Measurements from ENCODE around the gene HHAT. TPM values are rescaled to one million over a fixed set of nuclear protein-coding genes. Genes with fewer than 3 reads are reported as not detected.
A peak's percentile ranks its signal among the peaks of the same experiment; 100 is the strongest.
"Not testable (repeated sequence)": the region's sequence is repeated elsewhere in the genome, so short reads cannot be mapped to it uniquely, and the experiment has no call there.

HHAT gene
- polyA plus RNA-seq, 1 experiment = 4.8 TPM

GRCh38 chr1:210398466-210398865 is 69.8 kb downstream of the HHAT start:
- Histone ChIP-seq H3K4me3 (ENCODE audit: low read depth, low read length) (no peak overlapping the region), H3K9me3 (ENCODE audit: control insufficient read depth, insufficient read depth, low read length) (no peaks in the 10 kb centered on the region), H3K27ac (ENCODE audit: low read depth, low read length) (no peak overlapping the region), H3K27me3 (ENCODE audit: control insufficient read depth, insufficient read depth, low read length) (no peaks in the 10 kb centered on the region)
- no peak for TF ChIP-seq CTCF (IDR thresholded peaks at IDR 0.05; ENCODE audit: low read depth, low read length)
- CTCF ChIA-PET = interaction anchor here (0.7 to 11.6 kb wide), 5 partner anchors 11 to 538 kb away, joined by 3 to 223 read pairs (median 24); no protein-coding TSS in a partner anchor
- no peak for DNase-seq (ENCODE audit: low read depth, low spot score)
- POLR2A ChIA-PET = interaction anchor here (1.2 kb wide), 1 partner anchor 24 kb away, joined by 3 read pairs; no protein-coding TSS in a partner anchor

DNA sequence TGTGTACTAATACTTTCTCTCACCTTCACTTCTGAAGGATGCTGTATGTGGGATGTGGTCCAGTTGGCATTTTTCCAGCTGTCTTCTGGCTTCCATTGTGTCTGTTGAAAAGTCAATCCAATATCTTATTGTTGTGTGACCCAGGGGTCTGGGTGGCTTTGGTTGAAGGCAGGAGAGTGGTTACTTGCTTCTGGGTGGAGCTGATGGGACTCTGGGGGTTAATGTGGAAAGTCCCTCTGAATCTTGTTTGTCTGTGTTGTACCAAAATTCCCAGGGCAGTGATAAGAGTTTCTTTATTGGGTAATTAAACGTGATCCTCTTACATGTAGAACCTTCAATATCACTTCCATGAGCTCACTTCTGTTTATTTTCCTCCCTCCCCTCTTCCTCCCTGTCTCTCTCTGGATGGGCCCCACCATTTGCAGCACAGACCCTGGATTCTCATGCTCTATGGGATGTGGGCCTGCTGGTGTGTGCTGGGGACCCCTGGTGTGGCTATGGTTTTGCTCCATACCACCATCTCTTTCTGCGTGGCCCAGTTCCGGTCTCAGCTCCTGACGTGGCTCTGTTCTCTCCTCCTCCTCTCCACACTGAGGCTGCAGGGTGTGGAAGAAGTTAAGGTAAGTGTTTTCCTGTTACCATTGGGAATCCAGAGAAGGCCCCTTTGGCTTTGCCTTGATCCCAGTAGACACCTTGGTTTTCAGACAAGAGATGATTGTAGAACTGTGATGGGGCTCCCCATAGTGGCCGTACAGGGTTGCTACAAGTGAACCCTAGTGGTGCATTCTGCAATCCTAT is 71.5 kb downstream of the HHAT start:
- no peaks in the 10 kb centered on the region for H3K9me3 ChIP-seq (ENCODE audit: control insufficient read depth, insufficient read depth, low read length)
- ChIA-PET CTCF (interaction anchor here (0.6 to 11.6 kb wide), 40 partner anchors 8 to 819 kb away, joined by 3 to 223 read pairs (median 4); no protein-coding TSS in a partner anchor), POLR2A (interaction anchor here (0.9 kb wide), 1 partner anchor 26 kb away, joined by 5 read pairs; no protein-coding TSS in a partner anchor)
- H3K27ac ChIP-seq (ENCODE audit: low read depth, low read length) = no peak overlapping the region
- peak; percentile 97 for TF ChIP-seq CTCF (IDR thresholded peaks at IDR 0.05; ENCODE audit: low read depth, low read length)
- H3K4me3 ChIP-seq (ENCODE audit: low read depth, low read length) = no peak overlapping the region
- no peaks in the 10 kb centered on the region for H3K27me3 ChIP-seq (ENCODE audit: control insufficient read depth, insufficient read depth, low read length)
- DNase-seq (ENCODE audit: low read depth, low spot score) = peak; percentile 33

- H3K27ac ChIP-seq (ENCODE audit: low read depth, low read length) = no peak overlapping the region
- POLR2A ChIA-PET = interaction anchor here (1.1 to 1.6 kb wide), 2 partner anchors 28 to 29 kb away, joined by 3 to 4 read pairs; no protein-coding TSS in a partner anchor
- no peaks in the 10 kb centered on the region for H3K27me3 ChIP-seq (ENCODE audit: control insufficient read depth, insufficient read depth, low read length)
- H3K4me3 ChIP-seq (ENCODE audit: low read depth, low read length) = no peak overlapping the region
- DNase-seq (ENCODE audit: low read depth, low spot score) = no peak
- no peaks in the 10 kb centered on the region for H3K9me3 ChIP-seq (ENCODE audit: control insufficient read depth, insufficient read depth, low read length)
- no peak for TF ChIP-seq CTCF (IDR thresholded peaks at IDR 0.05; ENCODE audit: low read depth, low read length)
- CTCF ChIA-PET = interaction anchor here (0.5 to 11.6 kb wide), 8 partner anchors 26 to 734 kb away, joined by 3 to 258 read pairs (median 42); partner anchors contain the start of gene KCNH1
Measured at GRCh38 chr1:210402560-210402959, 73.9 kb downstream of the HHAT start.

DNA sequence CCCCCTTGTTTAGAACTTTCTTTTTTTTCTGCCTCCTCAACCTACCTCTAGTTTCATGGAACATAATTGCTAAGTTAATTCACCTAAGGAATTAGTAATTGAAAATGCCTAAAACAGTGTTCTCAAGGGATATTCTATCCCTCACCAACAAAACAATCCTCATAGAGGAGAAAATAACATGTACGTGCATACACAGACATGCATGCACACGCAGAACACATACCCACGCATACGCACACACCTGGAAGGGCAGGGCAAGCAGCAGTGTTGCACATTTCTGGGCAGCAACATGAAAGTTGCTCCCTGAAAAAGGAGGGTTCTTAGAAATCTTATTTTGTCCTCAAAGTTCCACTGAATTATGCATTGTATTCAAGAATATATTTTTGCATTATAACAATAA is 76.6 kb downstream of the HHAT start:
- Histone ChIP-seq H3K4me3 (ENCODE audit: low read depth, low read length) (no peak overlapping the region), H3K9me3 (ENCODE audit: control insufficient read depth, insufficient read depth, low read length) (no peaks in the 10 kb centered on the region), H3K27me3 (ENCODE audit: control insufficient read depth, insufficient read depth, low read length) (no peaks in the 10 kb centered on the region), H3K27ac (ENCODE audit: low read depth, low read length) (no peak overlapping the region)
- POLR2A ChIA-PET = interaction anchor here (0.5 kb wide), 1 partner anchor 307 kb away, joined by 4 read pairs; no protein-coding TSS in a partner anchor
- no peak for TF ChIP-seq CTCF (IDR thresholded peaks at IDR 0.05; ENCODE audit: low read depth, low read length)
- CTCF ChIA-PET = interaction anchor here (0.7 to 11.6 kb wide), 9 partner anchors 11 to 731 kb away, joined by 3 to 258 read pairs (median 28); partner anchors contain the start of gene KCNH1
- no peak for DNase-seq (ENCODE audit: low read depth, low spot score)

DNA sequence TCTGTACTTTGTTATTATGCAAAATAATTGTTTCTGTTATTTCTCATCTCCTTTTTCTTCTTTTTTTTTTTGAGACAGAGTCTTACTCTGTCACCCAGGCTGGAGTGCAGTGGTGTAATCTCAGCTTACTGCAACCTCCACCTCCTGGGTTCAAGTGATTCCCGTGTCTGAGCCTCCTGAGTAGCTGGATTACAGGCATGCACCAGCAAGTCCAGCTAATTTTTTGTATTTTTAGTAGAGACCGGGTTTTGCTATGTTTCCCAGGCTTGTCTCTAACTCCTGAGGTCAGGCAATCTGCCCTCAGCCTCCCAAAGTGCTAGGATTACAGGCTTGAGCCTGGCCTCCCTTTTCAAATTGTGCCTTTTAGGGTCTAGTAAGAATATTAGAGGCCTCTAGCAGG is 77.6 kb downstream of the HHAT start:
- CTCF ChIA-PET = interaction anchor here (0.6 to 11.6 kb wide), 24 partner anchors 10 to 747 kb away, joined by 3 to 258 read pairs (median 4); partner anchors contain the start of gene KCNH1
- POLR2A ChIA-PET; DNase-seq (ENCODE audit: low read depth, low spot score); H3K9me3 ChIP-seq (ENCODE audit: control insufficient read depth, insufficient read depth, low read length); H3K27ac ChIP-seq (ENCODE audit: low read depth, low read length); H3K4me3 ChIP-seq (ENCODE audit: low read depth, low read length); H3K27me3 ChIP-seq (ENCODE audit: control insufficient read depth, insufficient read depth, low read length): not testable (repeated sequence)
